NCI-H187 treated with DMSO at 0.1 percent for 48 hours (cell line): Measurements from ENCODE around the gene RSAD2.

Experiments used
- DNase-seq: peaks from one replicate; lab custom pipeline; 2025; lab: John Stamatoyannopoulos, UW

RSAD2 gene

GRCh38 chr2:6906165-6906741 lies 28.7 kb downstream of the RSAD2 start:
- no peak for DNase-seq

- DNase-seq = no peak
Observed at GRCh38 chr2:6908291-6908690, 30.7 kb downstream of the RSAD2 start.

GRCh38 chr2:6909431-6910385 lies 32.1 kb downstream of the RSAD2 start:
- DNase-seq = no peak

DNA sequence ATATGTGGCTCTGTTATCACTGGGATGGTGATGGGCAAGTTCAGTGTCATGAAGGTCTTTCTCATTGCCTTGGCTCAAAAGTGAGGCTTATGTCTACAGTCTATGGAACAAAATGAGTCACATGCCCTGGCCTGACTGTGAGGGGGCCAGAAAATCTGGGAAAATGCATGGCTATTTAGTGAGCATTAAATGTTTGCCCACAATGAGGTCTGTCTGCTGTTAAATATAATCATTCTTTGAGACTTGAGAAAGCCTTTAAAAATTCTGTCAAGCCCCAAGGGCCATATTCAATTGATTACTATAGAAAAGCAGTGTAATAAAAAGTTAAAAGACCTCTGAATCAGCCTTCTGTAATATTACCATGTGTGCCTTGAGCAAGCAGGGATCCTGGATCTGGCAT lies 34.1 kb downstream of the RSAD2 start:
- DNase-seq = no peak

GRCh38 chr2:6913415-6914157 lies 36.0 kb downstream of the RSAD2 start:
- DNase-seq = no peak

DNA sequence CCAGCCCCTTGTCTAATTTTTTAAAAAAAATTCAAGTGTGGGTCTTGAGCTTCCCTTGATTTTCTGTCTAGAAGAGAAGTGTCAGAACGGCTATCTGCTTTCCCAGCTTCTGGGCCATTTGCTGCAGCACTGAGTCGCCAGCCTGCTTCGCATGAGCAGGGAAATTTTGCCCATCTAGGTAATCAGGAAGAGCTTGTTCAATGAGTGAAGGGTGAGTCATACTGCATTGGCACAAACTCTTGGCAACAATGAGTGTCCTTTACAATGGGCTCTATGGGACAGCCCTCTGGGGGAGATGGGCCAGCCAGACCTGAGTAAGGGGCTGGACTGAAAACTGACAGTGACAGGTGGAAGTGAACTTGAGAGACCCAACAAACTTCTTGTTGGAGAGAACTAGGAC lies 37.3 kb downstream of the RSAD2 start:
- no peak for DNase-seq

DNA sequence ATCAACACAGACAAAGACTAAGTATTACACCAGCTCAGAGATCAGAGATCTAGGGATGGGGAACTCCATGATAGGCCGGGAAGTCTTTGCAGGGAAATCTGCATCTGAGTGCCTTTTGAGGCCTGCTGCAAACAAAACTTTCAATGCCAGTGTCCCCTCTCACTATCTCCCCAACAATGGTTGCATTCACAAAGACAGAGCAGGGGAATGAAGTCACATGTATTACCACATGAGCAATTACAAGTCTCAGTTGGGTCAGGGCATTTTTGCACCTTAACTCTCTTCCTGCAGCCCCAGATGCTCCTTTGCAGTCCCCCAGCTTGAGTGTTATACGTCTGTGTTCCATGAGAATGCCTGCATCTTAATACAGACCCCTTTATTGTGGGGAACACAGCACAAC lies 37.8 kb downstream of the RSAD2 start:
- DNase-seq = no peak

GRCh38 chr2:6916224-6916623 lies 38.6 kb downstream of the RSAD2 start:
- no peak for DNase-seq

DNA sequence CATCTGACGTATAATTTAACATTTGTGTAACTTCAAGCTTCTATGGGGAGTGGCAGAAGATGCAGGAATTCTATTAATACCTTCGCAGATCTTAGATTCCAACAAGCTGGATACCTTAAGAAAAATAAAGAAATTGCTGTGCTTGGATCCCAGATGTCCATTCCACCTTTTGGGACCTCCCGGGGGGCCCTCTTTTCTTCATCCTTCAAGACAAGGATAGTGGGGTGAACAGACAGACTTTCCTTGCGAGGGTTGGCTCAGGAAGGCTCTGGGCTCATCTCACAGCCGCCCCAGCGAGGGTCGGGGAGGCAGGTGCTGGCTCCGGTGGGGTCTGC lies 39.1 kb downstream of the RSAD2 start:
- DNase-seq = no peak

DNA sequence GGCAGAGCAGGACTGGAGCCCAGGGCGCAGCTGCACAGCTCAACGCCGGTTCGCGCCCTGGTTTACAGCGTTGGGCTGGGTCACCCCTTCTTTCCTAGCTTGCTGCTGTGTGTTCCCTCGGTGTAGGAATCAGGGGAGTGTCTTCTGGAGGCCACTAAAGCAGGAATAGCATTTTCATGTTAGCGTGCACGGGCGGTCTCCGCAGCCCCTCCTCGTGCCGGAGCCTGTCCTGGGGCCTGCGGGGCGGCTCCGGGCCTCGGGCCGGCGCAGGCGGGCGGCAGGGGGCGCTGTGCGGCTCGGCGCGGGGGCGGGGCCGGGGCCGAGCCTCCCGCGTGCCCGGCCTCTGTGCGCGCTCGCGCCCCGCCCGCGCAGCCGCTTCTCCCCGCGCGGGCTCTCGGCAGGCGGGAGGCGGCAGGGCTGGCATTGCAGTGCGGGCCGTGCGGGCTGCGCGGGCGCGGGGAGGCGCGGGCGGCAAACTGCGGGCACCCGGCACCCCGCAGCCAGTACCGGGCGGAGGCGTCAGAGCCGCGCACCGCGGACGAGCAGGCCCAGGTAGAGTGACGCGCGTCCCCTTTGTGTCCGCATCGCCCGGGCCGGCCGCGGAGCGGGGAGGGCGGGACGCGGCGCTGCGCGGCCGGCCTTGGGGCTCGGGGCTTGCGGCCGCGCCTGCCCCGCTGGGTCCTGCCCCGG lies 39.6 kb downstream of the RSAD2 start, which contains the start of gene RNF144A:
Gene RNF144A, plus strand, starts transcription at position 342 of the 690 bp plus-strand sequence. CDS start 79,515 bp downstream, outside the sequence.
- no peak for DNase-seq

DNA sequence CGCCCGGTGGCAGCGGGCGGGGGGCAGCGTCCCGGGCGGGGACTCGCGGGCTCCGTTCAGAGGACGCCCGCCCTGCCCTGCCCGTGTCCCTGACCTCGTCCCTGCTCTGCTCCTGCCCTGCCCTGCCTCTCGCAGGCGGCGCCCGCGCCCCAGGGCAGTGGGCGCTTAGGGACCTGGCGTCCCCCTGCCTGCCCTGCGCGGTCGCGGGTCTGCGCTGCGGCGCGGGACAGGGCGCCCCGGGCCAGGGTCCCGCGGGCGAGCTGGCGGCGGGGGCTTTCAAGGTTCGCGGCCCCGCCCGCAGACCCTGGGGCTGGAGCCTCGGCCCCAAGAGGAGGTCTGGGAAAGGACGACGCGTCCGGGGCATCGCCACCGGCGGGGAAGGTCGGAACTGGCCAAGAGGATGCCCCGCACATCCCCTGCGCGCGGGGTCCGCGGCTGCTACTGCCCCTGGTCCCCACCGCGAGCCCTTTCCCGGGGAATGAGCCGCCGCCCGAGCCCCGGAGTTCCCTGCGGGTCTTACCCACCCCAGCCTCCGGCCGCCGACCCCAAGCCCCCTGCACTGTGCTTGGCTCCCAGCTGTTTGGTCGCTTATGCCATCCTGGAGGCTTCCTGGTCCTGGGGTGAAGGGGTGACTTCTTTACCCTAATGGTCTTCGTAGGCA lies 40.3 kb downstream of the RSAD2 start:
- no peak for DNase-seq

DNA sequence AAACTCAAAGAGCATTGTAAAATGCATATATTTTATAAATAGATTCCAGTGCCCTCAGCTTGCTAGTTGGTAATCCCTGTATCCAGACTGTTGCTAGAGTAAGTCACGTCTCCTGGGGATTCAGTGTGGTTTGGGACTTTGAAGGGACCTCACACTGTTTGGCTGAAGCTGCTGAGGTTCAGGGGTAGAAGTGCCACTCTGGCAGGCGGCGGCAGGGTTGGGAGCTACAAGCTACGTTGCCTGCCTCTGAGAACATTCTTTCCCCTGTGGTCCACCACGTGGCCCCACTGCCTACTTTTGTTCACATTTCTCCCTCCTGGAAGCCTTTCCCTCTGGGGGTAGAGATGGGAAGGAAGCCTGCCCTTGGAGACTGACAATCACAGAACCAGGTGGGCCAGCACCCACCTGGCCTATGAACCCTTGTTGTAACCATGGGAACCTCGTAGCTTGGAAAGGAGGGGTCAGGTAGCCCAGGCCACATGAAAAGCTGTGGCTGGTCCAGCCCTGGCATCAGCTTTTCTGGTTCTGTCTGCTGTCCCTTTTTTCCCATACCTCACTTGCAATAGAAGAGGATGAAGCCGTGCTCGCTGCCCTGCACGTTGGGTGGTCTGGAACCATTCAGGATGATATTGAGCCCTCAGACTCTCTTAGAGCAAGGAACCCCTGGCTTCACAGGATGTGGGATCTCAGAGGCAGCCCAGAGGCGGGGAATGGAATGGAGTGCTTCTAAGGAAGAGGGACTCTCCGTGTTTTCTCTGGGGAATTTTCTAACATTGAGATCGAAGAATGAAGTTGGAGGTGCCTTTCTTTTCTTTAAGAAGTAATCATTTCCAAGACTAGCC lies 42.5 kb downstream of the RSAD2 start:
- no peak for DNase-seq

GRCh38 chr2:6920743-6921064 lies 43.1 kb downstream of the RSAD2 start:
- DNase-seq = no peak

DNA sequence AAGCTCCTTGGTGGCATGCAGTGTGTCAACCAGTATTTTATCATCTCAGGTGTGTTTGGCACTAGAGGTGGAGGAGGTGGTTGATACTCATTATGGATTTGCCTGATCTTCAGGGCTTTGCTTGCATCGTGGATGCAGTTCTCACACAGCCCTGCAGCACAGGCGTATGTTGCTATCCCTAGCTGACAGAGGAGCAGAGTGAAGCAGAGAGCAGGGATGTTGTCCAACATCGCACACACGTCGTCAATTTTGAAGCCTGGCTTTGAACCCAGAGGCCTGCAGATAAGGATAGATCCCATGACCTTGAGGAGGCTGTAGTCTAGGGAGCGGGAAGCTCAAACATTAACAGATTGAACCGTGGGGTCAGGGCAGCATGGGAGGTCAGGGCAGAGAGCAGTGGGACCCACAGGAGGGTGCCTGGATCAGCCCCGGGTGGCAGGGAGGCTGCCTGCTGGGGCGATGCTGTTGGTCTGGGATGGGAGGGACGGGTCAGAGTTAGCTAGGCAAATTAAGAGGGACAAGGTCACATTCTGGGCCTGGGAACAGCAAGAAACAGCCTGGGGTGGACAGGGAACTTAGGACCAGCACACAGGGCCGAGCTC lies 43.8 kb downstream of the RSAD2 start:
- no peak for DNase-seq

GRCh38 chr2:6922201-6922656 lies 44.7 kb downstream of the RSAD2 start:
- DNase-seq = no peak

DNA sequence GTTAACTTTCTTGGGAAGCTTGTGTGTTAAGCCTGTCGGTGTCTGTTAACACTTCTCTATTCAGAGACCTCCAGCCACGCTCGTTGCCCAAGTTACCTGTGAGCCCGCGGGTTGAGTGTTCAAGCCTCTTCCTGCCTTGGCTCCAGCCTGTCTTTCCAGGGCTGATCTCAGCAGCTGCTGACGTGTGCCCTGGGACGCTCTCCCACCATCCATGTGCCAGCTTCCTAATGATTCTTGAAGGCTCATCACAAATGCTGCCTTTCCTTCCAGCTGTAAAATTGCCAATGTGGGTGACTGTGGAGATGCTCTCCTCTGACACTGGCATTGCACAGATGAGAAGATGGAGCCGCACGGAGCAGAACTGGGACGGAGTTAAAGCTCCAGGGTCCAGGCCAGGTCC lies 45.7 kb downstream of the RSAD2 start:
- no peak for DNase-seq

GRCh38 chr2:6924101-6924923 lies 46.7 kb downstream of the RSAD2 start:
- DNase-seq = no peak

- no peak for DNase-seq
Observed at GRCh38 chr2:6924924-6925409, 47.4 kb downstream of the RSAD2 start.

DNA sequence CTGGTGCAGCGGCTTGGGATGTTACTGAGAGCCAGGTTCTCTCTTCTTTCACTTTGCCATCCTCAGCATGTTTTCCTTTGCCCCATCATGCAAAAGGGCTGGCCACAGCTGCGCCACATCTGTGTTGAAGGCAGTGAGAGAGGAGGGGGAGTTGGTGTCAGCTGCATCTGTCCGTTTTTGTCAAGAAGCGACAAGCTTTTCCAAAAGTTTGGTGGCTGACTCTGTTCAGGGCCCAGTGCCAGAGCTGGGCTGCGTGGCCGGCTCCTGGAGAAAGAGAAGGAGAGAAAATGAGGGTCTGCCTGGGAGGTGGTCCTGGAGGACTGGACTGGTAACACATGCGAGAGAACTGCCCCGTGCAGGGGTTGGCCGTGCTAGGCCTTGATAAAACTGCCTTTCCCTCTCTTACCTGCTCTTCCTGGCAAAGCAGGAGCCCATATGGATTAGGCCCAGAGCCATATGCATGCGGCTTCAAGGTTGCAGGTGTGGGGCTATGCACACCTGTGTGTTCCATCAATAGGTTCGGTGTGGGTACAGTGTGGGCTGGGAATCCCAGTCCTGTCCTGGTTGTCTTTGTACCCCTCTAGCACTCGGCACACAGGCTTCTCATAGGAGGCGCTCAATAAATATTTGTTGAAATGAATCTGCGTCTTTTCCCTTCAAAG lies 48.6 kb downstream of the RSAD2 start:
- DNase-seq = no peak
